Spleen (tissue), 7 donors: Measurements from ENCODE around the gene PLVAP.

Experiments used
- POLR2AphosphoS5 ChIP-seq, 3 donors: sonication (generic); formaldehyde crosslinking; IDR thresholded peaks; one replicate each; pipeline ENCODE4 v1.5.1; 2017; ENCODE audit warnings: antibody characterized with exemption in 3 of 3
- TF ChIP-seq, protein P1 (sequence below), 11 experiments: fragments of 200-600 bp in 7 of 11; fragments of 450-650 bp in 4 of 11; sonication (generic) in 4 of 11; IDR thresholded peaks in 8 of 11; conservative IDR thresholded peaks in 3 of 11; 1 replicate in 7 of 11; 2 replicates in 4 of 11; pipeline versions ENCODE4 v1.4.0 to v1.8.0; 2016 to 2021; ENCODE audit warnings: antibody characterized with exemption in 11 of 11, inconsistent platforms in 4 of 11, mild to moderate bottlenecking in 1 of 11
- donor health status: DM: no; HTN: no; CAD: no; lungs with moderate emphysema.
- donor health status: DM: no; HTN: no; CAD: no.
- donor health status: DM: no; HTN: no; CAD: no.

GRCh38 chr19:17404015-17404414 lies 26.9 kb upstream of the PLVAP start:
- TF ChIP-seq, protein P1, sequence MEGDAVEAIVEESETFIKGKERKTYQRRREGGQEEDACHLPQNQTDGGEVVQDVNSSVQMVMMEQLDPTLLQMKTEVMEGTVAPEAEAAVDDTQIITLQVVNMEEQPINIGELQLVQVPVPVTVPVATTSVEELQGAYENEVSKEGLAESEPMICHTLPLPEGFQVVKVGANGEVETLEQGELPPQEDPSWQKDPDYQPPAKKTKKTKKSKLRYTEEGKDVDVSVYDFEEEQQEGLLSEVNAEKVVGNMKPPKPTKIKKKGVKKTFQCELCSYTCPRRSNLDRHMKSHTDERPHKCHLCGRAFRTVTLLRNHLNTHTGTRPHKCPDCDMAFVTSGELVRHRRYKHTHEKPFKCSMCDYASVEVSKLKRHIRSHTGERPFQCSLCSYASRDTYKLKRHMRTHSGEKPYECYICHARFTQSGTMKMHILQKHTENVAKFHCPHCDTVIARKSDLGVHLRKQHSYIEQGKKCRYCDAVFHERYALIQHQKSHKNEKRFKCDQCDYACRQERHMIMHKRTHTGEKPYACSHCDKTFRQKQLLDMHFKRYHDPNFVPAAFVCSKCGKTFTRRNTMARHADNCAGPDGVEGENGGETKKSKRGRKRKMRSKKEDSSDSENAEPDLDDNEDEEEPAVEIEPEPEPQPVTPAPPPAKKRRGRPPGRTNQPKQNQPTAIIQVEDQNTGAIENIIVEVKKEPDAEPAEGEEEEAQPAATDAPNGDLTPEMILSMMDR (IDR thresholded peaks at IDR 0.05 in 8 of 11, conservative IDR thresholded peaks at IDR 0.05 in 3 of 11) = no peak
- no peak for TF ChIP-seq POLR2AphosphoS5 (IDR thresholded peaks at IDR 0.05)
